GM19328 (cell line): Measurements from ENCODE around the gene VPS11.
"Not testable (repeated sequence)": the region's sequence is repeated elsewhere in the genome, so short reads cannot be mapped to it uniquely, and the experiment has no call there.

ENCODE experiments used
- ATAC-seq: cut with Tn5 transposase; IDR thresholded peaks from one replicate; pipeline ENCODE4 v1.9.1; 2021; ENCODE audit warnings: mild to moderate bottlenecking, moderate library complexity; ENCODE audit not compliant: unreplicated experiment

Gene VPS11

DNA sequence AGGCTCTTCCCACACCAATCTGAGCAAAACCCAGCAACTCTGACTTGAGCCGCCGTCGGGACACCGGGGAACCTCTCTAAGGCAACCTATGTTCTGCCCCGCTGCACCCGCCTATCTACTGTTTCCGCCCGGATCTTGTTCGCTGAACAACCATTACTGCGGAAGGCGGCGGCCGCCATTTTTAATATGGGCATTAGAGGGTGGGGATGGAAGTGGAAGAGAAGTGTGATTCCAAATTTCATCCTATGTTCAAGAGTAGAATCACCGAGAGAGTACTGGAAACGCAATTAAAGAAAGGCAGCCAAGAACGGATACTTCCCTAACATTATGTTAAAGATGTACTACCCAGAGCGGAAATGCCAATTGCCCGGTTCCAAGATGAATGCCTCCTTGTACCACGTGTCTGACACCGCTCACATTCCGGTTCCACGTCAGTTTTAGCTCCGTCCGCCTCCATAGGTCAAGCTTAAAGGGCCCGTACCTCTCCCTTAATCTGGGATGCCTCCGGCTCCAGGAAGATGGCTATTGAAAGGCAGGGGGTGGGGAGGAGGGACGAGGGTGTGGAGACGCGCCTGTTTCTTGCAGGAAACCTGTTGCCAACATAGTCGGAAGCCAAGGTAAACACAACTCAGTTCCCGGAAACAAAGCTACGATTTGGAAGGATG lies 34.3 kb downstream of the VPS11 start, which contains the start of gene DPAGT1:
Gene DPAGT1 (minus strand): TSS at position 95 of the 665 bp plus-strand sequence. CDS start 198 bp downstream, outside the sequence.
- peak; percentile 80 for ATAC-seq

DNA sequence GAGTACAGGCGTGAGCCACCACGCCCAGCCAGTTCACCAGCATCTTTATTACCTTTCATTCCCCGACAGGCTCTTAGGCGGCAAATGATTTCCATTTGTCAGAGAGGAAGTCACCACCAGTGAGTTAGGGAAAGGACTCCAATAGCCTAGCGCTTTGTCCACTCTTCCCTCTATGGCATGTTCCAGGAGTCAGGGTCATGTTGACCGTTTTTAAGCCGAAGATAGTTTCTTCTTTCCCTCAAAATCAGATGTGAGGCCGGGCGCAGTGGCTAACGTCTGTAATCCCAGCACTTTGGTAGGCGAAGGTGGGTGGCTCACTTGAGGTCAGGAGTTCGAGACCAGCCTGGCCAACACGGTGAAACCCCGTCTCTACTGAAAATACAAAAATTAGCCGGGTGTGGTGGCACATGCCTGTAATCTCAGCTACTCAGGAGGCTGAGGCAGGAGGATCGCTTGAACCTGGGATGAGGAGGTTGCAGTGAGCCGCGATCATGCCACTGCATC lies 35.6 kb downstream of the VPS11 start:
- not testable (repeated sequence) for ATAC-seq

DNA sequence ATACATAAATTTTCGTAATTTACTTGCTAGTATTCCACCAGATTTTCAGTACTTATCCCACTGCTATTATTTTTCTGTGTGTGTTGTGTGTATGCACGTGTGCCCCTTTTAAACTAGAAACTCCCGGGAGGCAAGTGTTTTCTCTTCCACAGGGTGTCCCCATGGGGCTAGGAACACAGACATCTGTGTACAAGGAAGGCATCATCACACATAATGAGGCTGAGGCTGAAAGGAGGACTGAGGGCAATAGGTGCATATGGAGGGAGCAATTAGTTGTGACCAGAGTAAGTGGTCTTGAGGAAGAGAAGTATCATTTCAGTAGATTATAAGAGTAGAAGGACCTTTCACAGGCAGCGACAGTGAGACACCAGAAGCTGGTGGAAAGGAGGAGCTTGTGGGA lies 36.2 kb downstream of the VPS11 start:
- no peak for ATAC-seq

DNA sequence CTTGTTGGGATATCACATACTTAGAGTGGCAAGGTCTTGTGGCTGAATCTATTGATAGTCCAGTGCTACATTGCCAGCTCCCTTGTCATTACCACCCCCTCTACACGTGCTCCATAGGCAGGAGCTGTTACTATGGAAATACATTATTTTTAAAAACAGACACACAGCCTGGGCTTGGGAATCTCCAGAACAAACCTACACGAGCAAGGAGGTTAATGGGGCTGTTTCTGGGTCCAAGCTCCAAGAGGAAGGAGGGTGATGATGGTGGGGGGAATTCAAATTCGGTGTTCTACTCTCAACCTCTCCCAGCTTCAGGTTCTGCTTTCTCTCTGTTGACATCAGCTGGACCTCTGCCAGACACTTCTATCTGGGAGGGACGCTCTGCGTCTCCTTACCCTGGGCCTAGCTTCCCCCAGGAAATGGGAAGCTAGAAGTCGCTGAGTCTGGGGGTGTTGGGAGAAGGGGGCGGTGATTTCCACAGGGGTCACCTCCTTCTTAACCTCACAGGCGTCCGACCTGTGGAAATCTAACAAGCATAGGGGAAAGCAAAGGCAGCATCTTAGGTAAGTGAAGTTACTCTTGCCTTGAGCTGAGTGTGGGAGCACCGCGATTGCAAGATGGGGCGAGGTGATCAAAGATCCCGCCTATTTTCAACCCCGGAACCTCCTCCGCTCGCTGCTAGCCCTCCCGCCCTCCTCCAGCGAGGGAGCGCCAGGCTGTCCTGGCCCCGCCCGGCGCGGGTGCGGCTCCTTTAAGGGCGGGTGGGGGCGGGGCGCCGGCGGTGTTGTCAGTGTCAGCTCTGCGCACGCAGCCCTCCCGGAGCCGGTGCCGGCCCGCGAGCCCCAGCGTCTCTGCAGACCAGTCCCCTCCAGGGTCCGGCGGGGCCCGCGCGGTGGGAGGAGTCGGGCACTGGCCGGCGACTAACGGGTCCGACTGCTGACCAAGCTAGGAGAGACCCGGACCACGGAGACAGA lies 39.2 kb downstream of the VPS11 start, which contains the start of gene C2CD2L:
Gene C2CD2L (plus strand): TSS at position 781 of the 974 bp plus-strand sequence. CDS start 398 bp downstream, outside the sequence.
- no peak for ATAC-seq

DNA sequence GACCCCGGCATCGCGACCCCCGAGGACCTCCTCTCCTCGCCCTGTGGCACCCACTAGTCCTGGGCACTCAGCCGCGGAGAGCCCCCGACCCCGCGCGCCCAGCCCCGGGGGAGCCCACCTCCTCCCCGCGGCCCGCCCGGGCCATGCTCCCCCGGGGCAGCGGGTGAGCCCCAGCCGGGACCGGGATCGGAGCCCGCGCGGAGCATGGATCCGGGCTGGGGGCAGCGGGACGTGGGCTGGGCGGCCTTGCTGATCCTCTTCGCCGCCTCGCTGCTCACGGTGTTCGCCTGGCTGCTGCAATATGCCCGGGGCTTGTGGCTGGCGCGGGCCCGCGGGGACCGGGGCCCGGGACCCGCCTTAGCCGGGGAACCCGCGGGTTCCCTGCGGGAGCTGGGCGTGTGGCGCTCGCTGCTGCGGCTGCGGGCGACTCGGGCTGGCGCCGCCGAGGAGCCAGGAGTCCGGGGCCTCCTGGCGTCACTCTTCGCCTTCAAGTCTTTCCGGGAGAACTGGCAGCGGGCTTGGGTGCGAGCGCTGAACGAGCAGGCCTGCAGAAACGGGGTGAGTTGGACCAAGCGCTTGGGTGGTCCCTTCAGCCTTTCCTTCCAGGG lies 40.0 kb downstream of the VPS11 start:
- ATAC-seq = no peak

DNA sequence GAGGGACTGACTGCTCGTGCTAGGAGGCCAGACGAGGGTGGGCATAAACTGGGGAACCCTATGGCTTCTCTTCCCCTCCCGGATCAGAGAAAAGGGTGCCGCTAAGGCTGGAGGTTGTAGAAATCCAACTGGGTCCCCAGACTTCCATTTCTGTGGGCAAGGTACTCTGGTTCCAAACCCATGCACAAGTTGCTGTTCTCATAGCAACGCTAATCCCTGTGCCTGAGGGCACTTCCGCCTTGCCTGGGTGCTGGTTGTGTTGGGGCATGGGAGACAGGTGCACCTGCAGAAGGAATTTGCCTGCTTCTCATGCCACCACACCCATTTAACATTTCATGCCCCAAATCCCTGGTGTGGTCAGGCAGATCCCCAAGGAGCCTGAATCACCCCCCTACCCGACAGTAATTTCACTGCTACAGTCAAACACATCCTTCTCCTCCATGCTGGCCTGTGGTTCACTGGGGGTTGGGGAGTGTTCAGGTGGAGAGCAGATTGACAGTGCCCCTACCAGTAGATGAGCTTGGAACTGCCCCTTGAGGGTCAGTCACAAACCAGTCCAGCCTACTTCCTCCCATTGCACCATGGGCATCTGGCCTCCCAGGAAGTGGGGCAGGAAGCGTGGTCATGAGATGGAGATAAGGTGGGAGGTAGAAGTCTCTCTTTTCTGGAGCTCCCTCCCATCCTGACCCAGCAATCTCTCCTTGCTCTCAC lies 40.7 kb downstream of the VPS11 start:
- no peak for ATAC-seq

DNA sequence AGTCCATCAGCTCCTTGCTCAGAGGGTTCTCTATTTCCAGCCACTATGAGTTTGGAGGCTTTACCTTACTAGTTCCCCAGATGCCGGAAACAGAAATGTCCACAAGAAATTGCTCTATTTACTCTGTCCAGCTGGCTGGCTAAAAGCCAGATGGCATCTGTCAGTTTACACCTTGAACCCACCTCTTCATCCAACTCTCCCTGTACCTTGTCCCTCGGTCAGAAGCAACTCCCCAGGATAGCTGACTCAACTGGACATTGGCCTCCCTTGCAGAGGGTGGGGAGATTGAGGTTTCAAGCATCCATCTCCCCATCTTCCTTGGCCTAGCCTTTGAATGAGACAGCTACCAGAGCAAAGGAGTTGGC lies 41.2 kb downstream of the VPS11 start:
- ATAC-seq = no peak

DNA sequence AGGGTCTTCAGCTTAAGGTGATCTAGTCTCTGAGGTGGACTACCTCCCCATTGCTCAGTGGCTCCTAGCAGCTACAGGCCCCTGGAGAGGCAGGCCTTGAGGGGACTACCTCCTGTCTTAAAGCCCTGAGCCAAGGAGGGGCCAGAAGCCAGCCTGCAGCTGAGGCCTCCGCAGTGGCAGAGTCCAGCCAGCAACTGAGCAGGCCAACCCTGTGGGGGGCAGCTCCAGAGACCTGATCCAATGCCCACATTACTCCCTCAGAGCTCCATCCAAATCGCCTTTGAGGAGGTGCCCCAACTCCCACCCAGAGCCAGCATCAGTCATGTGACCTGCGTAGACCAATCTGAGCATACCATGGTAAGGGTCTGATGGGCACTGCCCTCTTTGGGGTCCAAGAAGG lies 42.2 kb downstream of the VPS11 start:
- no peak for ATAC-seq

DNA sequence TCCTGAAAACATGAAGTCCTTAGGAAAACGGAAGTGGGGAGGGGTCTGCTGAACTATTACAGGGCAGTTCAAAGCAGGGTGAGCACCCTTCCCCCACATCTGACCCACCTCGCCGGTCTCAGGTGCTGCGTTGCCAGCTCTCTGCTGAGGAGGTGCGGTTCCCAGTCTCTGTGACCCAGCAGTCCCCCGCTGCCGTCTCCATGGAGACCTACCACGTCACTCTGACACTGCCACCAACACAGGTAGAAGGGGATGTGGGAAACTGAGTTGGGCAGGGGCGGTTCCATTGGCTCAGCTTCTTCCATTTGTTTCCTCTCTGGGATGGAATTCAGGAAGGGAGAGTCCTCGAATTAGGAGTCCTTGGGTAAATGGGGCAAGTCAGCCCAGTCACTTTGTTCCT lies 42.8 kb downstream of the VPS11 start:
- no peak for ATAC-seq

DNA sequence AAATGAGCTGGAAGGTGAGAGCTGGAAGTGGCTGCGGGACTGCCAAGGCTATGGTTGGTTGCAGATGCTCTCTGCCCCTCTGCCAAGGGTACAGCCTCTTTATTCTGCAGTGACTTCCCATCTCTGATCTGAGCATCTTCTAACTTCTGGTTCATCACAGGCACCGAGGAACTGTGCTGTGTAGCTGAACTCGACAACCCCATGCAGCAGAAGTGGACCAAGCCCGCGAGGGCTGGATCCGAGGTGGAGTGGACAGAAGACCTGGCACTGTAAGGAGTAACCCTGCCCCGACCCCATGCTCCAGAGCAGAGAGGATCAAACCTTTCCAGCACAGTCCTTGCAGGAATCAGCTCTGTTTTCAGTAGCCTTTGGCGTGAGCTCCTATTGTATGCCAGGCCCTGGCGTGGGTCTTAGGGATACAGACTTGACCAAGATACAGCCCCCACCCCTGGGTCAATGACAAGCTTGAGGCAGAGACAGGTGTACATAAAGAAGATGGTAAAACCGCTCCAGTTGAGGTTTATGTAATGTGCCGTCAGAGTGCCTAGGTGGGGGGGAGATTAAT lies 43.8 kb downstream of the VPS11 start:
- no peak for ATAC-seq

DNA sequence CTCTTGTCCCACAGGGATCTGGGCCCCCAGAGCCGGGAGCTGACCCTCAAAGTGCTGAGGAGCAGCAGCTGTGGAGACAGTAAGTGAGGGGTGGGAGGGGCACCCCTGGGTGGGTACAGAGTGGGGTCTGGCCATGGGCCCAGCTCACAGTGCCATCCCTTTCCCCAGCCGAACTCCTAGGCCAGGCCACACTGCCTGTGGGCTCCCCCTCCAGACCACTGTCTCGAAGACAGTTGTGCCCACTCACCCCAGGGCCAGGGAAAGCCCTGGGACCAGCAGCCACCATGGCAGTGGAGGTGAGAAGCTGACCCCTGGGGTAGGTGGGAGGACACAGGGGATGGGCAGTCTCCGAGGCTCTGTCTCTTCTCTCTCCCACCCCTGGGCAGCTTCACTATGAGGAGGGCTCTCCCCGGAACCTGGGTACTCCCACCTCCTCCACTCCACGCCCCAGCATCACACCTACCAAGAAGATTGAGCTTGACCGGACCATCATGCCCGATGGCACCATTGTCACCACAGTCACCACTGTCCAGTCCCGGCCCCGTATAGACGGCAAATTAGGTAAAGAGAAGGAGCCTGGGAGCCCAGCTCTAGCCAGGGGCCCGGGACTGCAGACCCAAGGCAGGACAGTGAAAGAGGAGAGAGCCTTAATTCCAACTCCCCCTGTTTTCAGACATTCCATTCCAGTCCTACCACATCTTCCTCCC lies 44.8 kb downstream of the VPS11 start:
- ATAC-seq = no peak

DNA sequence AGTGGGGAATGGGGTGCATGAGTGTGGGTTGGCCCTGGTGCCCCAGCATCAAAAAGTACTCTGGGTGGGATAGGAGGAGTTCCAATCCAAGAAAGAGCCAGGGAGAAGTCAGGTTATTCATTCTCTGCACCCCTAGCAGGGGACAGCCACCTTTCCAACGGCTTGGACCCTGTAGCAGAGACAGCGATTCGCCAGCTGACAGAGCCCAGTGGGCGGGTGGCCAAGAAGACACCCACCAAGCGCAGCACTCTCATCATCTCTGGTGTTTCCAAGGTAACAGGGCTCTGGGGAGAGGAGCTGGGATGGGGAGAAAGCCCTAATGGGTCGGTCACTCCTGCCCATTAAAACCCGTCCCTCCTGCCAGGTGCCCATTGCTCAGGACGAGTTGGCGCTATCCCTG lies 46.1 kb downstream of the VPS11 start:
- ATAC-seq = no peak

DNA sequence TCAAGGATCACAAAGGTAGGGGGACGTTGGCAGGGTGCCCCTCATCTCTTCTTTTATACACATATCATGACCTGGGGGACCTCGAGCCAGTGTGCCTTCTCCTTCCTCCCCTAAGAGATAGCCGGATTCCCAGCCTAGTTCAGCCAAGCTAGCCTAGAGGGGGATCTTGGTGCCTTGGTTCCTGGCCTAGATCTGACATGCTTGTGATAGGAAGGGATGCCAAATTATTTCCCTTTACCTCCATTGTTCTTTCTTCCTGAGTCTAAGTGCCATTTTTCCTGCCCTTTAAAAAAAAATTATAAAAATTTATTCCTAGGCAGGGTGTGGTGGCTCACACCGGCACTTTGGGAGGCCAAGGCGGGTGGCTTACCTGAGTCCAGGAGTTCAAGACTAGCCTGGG lies 46.7 kb downstream of the VPS11 start:
- no peak for ATAC-seq

DNA sequence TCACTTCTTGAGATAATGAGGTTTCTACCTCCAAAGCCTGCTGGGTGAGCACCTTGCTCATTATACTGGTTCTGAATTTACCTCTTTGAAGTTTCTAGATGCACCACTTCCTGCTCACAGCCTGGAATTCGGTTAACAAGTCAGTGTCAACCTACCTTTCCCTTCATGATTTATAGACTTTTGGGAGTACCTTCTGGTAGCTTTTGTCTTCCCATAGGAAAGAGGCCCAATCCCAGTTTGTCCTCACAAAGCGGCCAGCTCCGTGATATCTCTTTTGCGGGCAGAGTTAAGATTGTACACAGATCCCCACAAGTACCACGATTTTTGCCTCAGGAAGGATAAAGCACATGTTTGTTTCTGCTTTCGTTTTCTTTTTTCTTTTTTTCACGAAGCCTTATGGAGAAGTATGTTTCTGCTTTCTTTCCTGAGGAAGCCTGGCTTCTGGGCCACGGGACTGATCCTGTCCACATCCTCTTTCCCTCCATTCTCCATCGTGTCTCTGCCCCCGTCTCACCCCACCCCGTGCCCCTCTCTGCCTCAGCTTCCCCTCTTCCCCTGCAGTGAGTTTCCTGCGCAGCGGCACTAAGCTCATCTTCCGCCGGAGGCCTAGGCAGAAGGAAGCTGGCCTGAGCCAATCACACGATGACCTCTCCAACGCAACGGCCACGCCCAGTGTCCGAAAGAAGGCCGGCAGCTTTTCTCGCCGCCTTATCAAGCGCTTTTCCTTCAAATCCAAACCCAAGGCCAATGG lies 48.0 kb downstream of the VPS11 start:
- no peak for ATAC-seq

DNA sequence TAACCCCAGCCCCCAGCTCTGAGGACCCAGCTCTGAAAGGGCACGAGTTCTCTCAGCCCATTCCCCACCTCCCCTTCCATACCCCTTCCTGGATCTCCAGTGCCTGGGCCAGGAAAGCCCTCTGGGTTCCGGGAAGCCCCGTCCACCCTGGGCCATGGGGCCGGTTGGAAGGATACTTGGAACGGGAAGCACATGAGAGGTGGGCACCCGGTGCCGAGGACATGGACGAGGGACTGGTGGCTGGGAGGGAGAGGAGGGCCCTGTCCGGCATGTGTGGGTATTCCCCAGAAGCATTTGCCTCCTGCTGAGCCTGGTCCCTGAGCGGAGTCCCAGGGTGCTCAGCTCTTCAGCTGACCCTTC lies 48.6 kb downstream of the VPS11 start:
- ATAC-seq = no peak

DNA sequence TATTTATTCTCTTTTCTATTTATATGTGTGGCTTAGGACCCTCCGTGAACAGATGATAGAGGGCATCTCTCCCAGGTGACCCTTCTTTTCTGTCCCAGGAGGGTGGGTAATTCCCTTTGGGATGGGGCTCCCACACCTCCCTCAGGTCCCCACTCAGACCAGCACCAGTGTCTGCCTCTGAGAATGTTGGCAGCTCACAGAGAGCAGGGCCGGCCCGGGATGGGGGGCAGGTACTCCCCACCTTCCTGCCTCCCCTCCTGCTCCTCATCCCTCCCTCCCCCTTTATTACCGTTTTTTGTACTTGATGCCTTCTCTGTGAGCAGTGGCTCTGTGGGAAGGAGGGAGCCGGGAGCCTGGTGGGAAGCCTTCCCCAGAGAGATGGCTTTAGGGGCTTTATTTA lies 49.0 kb downstream of the VPS11 start:
- ATAC-seq = no peak

DNA sequence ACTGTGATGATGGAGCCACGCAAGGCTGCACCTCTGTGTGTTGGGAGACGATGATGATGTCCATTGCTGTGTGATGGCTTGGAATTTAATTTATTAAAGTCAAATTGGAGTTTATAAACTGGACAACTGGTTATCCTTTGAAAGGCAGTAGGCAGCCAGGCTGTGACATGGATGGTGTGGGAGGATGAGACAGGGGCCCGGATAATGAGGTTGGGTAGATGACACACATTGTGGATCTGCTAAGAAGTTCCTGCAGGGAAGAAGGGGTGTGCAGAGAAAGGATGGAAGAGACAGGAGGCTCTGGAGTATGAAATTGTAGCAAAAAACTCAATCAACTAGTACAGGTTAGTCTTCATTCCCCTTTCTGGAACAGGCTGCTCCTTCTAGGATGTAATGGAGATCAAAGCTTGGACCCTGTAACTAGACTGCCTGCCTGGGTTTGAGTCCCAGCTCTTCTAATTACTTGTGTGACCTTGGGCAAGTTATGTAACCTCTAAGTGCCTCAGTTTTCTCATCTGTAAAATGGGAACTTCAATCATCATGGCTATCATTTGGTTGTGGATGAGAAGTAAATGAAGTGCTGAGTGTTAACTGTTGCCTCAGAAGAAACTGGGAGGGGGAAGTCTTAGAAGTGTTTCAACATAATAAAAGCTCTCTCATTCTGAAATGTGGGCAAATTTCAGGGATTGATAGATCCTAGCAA lies 49.5 kb downstream of the VPS11 start:
- ATAC-seq = no peak

DNA sequence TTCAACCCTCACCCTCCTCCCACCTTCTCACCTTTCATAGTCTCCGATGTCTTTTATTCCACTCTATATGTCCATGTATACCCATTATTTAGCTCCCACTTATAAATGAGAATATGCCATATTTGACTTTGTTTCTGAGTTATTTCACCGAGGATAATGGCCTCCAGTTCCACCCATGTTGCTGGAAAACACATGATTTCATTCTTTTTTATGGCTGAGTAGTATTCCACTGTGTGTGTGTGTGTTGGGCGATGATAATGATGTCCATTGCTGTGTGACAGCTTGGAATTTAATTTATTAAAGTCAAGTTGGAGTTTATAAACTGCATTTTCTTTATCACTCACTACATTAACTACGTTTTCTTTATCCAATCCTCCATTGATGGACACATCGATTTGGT lies 50.6 kb downstream of the VPS11 start:
- ATAC-seq = no peak

DNA sequence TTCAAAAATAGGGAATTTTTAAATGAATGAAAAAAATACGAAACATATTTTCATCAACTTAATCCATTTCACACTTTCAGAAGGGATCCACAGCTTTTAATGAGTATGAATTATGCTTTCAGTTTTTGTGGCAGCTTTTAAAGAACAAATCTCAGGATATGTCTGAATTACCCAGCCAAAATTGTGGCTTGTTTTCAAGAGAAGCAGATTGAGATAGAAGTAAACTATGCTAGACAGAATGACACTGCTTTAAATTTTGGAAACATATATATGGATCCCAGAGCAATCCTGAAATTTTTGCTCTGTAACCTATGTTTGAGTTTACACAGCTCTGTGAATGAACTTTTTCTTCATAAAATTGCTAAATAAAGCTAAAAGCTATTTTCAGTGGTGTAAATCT lies 51.3 kb downstream of the VPS11 start:
- ATAC-seq = no peak
